Activated T-cell treated with anti-CD3 and anti-CD28 coated beads, Interleukin-2, amount 50 U/mL, for 24 hours (primary cell): Measurements from ENCODE around the gene COX6A2.
"Not testable (repeated sequence)": the region's sequence is repeated elsewhere in the genome, so short reads cannot be mapped to it uniquely, and the experiment has no call there.

Experiments
- DNase-seq: peaks from one replicate; pipeline ENCODE4 v3.0.0-alpha.2; 2020
- H3K27ac Mint-ChIP-seq: 2 replicates; pipeline ENCODE4 v1.8.0; 2020; ENCODE audit warnings: mild to moderate bottlenecking, mixed read lengths
- H3K27me3 Mint-ChIP-seq: 2 replicates; pipeline ENCODE4 v1.8.0; 2020; ENCODE audit warnings: mixed read lengths
- H3K36me3 Mint-ChIP-seq: 2 replicates; pipeline ENCODE4 v1.8.0; 2020; ENCODE audit warnings: low read depth, mixed read lengths
- H3K4me1 Mint-ChIP-seq: 2 replicates; pipeline ENCODE4 v1.8.0; 2020; ENCODE audit warnings: low read depth, mixed read lengths
- H3K4me3 Mint-ChIP-seq: 2 replicates; pipeline ENCODE4 v1.8.0; 2020; ENCODE audit warnings: mild to moderate bottlenecking, moderate library complexity, mixed read lengths
- H3K9me3 Mint-ChIP-seq: 2 replicates; pipeline ENCODE4 v1.8.0; 2020; ENCODE audit warnings: mixed read lengths

COX6A2 gene

DNA sequence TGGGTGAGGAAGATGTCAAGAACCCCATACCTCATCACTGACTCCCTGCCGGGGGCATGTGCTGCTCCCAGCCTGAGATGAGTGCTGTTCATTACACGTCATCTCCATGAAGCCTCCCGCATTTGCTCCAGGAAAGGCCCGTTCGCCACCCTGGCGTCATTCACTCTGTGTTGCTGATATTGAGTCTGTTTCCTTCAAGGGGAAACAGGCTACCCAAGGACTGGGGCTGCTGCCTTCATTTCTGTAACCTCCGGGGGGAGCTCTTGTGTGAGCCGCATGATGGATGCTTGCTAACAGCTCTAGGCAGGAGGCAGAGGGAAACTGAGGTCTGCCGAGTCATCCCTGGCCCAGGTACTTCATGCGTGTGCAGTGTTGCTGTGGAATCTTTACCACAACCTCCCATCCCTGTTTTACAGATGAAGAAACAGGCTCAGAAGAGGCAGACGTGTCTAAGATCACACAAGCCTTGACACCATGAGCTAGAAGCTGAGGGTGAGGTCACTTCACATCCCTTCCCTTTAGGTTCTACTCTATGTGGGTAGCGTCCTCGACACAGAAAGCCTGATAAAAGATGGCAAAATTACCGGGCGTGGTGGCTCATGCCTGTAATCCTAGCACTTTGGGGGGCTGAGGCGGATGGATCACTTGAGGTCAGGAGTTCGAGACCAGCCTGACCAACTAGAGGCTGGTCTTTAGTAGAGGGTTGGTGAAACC is 27.6 kb upstream of the COX6A2 start:
- Mint-ChIP-seq H3K9me3 (no peaks in the 10 kb centered on the region), H3K4me1 (peaks cover 57% of the 10 kb centered on the region), H3K27me3 (no peaks in the 10 kb centered on the region), H3K27ac (peak overlapping the region; percentile 80), H3K36me3 (peaks cover 41% of the 10 kb centered on the region), H3K4me3 (peak overlapping the region; percentile 90)
- DNase-seq: no peak

GRCh38 chr16:31453255-31454204 is 25.4 kb upstream of the COX6A2 start:
- Mint-ChIP-seq H3K9me3 (no peaks in the 10 kb centered on the region), H3K27me3 (no peaks in the 10 kb centered on the region), H3K36me3 (peaks cover 39% of the 10 kb centered on the region), H3K4me1 (peaks cover 48% of the 10 kb centered on the region), H3K27ac (peak overlapping the region; percentile 63), H3K4me3 (no peak overlapping the region)
- DNase-seq: peak; percentile 23

DNA sequence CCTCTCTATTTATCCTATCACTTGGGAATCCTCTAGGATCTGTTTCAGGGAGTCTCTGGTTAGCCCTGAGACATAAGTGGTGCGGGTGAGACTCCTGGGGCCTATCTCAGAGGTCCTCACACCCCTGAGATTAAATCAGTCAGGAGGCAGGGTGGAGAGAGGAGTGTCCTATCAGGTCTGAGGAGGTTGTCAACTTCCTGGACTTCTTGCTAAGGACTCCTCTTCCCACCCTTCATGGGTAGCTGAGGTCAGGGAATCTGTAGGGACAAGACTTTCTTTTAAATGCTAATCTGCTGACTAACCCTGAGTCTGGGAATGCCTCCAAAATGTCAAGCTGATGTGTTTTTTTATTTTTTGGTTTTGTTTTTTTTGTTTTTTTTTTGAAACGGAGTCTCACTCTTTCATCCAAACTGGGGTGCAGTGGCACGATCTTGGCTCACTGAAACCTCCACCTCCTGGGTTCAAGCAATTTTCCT is 24.5 kb upstream of the COX6A2 start:
- H3K4me1 Mint-ChIP-seq: peaks cover 42% of the 10 kb centered on the region
- DNase-seq: no peak
- peaks cover 32% of the 10 kb centered on the region for H3K36me3 Mint-ChIP-seq
- H3K27me3 Mint-ChIP-seq: no peaks in the 10 kb centered on the region
- no peaks in the 10 kb centered on the region for H3K9me3 Mint-ChIP-seq
- H3K27ac Mint-ChIP-seq: peak overlapping the region; percentile 66
- no peak overlapping the region for H3K4me3 Mint-ChIP-seq

GRCh38 chr16:31451681-31452351 is 23.7 kb upstream of the COX6A2 start:
- peaks cover 23% of the 10 kb centered on the region for H3K36me3 Mint-ChIP-seq
- no peak overlapping the region for H3K4me3 Mint-ChIP-seq
- no peak for DNase-seq
- H3K4me1 Mint-ChIP-seq: peaks cover 34% of the 10 kb centered on the region
- H3K9me3 Mint-ChIP-seq: no peaks in the 10 kb centered on the region
- no peak overlapping the region for H3K27ac Mint-ChIP-seq
- H3K27me3 Mint-ChIP-seq: no peaks in the 10 kb centered on the region

GRCh38 chr16:31451201-31451600 is 23.0 kb upstream of the COX6A2 start:
- Mint-ChIP-seq H3K4me1 (peaks cover 30% of the 10 kb centered on the region), H3K27ac (no peak overlapping the region), H3K4me3 (no peak overlapping the region), H3K27me3 (no peaks in the 10 kb centered on the region), H3K9me3 (no peaks in the 10 kb centered on the region), H3K36me3 (peaks cover 18% of the 10 kb centered on the region)
- DNase-seq: no peak

- not testable (repeated sequence) for DNase-seq, H3K27ac Mint-ChIP-seq, H3K9me3 Mint-ChIP-seq, H3K27me3 Mint-ChIP-seq, H3K4me3 Mint-ChIP-seq, H3K36me3 Mint-ChIP-seq
- H3K4me1 Mint-ChIP-seq: peaks cover 15% of the 10 kb centered on the region
Observed at GRCh38 chr16:31445931-31446330, 17.8 kb upstream of the COX6A2 start.

DNA sequence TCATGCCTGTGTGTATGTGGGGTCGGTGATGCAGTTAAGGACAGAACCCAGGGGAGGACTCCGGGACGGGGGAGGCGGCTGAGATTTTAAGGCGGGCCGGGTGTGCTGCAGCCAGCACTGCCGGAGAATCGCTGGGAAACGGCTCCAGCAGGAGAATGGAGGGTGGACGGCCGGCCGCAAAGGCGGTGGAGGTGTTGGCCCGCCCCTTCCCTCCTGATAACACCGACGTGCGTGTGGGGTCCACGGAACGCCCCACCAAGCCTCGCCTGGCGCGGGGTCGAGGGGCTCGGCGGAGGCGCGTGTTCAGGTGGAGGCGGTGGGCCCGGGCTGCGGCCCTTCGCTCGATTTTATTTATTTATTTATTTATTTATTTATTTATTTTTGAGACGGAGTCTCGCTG is 13.8 kb upstream of the COX6A2 start:
- Mint-ChIP-seq H3K27ac (peak overlapping the region; percentile 41), H3K4me3 (peak overlapping the region; percentile 71)
- DNase-seq: no peak

DNA sequence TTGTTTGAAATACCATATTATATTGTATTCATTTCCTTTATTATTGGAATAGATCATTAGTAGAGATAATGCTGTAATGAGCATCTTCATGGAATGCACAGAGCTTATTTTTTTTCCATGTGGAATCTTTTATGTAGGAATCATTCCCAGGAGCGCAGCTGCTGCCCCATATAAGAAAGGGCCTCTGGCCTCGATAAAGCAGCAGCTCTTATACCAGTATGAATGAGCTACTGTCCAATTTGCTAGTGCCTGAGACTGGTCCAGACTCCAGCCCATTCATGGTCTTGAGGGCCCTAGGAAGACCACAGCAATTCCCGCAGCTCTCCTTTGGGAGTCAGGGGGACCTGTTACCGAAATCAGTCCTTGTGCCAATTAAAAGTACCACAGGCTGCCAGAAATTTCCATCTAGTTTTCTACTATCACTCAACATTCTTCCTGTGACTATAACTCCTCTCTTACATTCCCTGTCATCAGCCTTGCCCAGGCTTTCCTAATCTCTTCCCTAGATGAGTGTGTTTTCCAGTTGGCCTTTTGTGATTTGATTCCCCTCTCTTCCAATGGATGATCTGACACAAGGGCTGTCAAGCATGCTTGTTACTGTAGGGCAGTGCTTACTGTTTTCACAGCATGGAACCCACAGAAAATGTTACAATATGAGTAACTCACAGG is 12.5 kb upstream of the COX6A2 start:
- no peak overlapping the region for H3K4me3 Mint-ChIP-seq
- no peaks in the 10 kb centered on the region for H3K9me3 Mint-ChIP-seq
- H3K36me3 Mint-ChIP-seq: no peaks in the 10 kb centered on the region
- H3K4me1 Mint-ChIP-seq: peaks cover 23% of the 10 kb centered on the region
- H3K27me3 Mint-ChIP-seq: no peaks in the 10 kb centered on the region
- no peak overlapping the region for H3K27ac Mint-ChIP-seq
- no peak for DNase-seq

More for the DNA sequence above, 13.8 kb upstream of the COX6A2 start:
- Mint-ChIP-seq H3K4me1 (peaks cover 26% of the 10 kb centered on the region), H3K9me3 (no peaks in the 10 kb centered on the region), H3K36me3 (no peaks in the 10 kb centered on the region), H3K27me3 (no peaks in the 10 kb centered on the region)

GRCh38 chr16:31439519-31439918 is 11.4 kb upstream of the COX6A2 start:
- no peak overlapping the region for H3K4me3 Mint-ChIP-seq
- no peaks in the 10 kb centered on the region for H3K27me3 Mint-ChIP-seq
- peaks cover 23% of the 10 kb centered on the region for H3K4me1 Mint-ChIP-seq
- no peak for DNase-seq
- no peaks in the 10 kb centered on the region for H3K36me3 Mint-ChIP-seq
- no peaks in the 10 kb centered on the region for H3K9me3 Mint-ChIP-seq
- no peak overlapping the region for H3K27ac Mint-ChIP-seq

DNA sequence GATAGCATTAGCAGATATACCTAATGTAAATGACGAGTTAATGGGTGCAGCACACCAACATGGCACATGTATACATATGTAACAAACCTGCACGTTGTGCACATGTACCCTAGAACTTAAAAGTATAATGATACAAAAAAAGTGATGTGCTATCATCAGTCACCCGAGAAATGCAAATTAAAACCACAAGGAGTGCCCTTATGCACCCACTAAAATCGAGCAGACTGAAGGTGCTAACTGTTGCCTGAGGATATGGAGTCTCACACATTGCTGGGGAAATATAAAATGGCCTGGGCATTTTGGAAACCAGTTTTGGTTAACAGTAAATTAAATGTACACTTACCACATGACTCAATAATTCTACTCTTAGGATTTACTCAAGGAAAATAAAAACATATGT is 10.9 kb upstream of the COX6A2 start:
- DNase-seq, H3K27me3 Mint-ChIP-seq, H3K4me3 Mint-ChIP-seq, H3K36me3 Mint-ChIP-seq, H3K27ac Mint-ChIP-seq, H3K9me3 Mint-ChIP-seq: not testable (repeated sequence)
- H3K4me1 Mint-ChIP-seq: peaks cover 23% of the 10 kb centered on the region

DNA sequence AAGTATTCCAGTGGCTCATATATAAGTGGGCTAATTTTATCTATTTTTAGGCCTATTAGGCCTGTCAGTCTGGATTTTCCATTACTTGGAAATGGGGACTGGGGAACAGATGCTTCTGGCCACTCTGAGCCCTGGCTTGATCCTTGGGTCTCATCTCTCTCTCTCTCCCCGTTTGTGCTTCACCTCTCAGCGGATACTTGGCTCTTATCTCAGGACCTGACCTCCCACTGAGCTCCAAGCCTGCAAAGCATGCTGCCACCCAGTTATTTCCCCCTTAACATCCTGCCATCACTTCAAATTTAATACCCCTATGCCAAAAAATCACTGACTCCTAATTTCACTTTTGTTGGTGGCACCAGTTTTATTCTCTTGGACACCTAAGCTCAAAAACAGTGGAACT is 10.3 kb upstream of the COX6A2 start:
- peaks cover 23% of the 10 kb centered on the region for H3K4me1 Mint-ChIP-seq
- no peak for DNase-seq
- no peaks in the 10 kb centered on the region for H3K27me3 Mint-ChIP-seq
- no peaks in the 10 kb centered on the region for H3K36me3 Mint-ChIP-seq
- no peak overlapping the region for H3K27ac Mint-ChIP-seq
- no peaks in the 10 kb centered on the region for H3K9me3 Mint-ChIP-seq
- H3K4me3 Mint-ChIP-seq: no peak overlapping the region

- Mint-ChIP-seq H3K27me3 (no peaks in the 10 kb centered on the region), H3K4me3 (no peak overlapping the region), H3K9me3 (no peaks in the 10 kb centered on the region), H3K27ac (no peak overlapping the region), H3K4me1 (peaks cover 16% of the 10 kb centered on the region), H3K36me3 (no peaks in the 10 kb centered on the region)
- no peak for DNase-seq
Observed at GRCh38 chr16:31436221-31437045, 8.3 kb upstream of the COX6A2 start.

GRCh38 chr16:31435341-31436220 is 7.4 kb upstream of the COX6A2 start:
- Mint-ChIP-seq H3K4me3 (no peak overlapping the region), H3K9me3 (no peaks in the 10 kb centered on the region), H3K27ac (no peak overlapping the region)

More at GRCh38 chr16:31435341-31436220, 7.4 kb upstream of the COX6A2 start:
- Mint-ChIP-seq H3K4me1 (peaks cover 16% of the 10 kb centered on the region), H3K27me3 (no peaks in the 10 kb centered on the region), H3K36me3 (no peaks in the 10 kb centered on the region)
- no peak for DNase-seq
